Fibroblast of lung (primary cell): ENCODE data around the gene MMP1.

Experiments
- CTCF ChIP-seq, 2 donors: IDR thresholded peaks in 1 of 2; conservative IDR thresholded peaks in 1 of 2; 1 replicate in 1 of 2; 2 replicates in 1 of 2; pipeline ENCODE4 v1.5.1; 2011 to 2012; ENCODE audit warnings: low read length in 2 of 2, control low read depth in 1 of 2, inconsistent platforms in 1 of 2, low read depth in 1 of 2, mild to moderate bottlenecking in 1 of 2
- EZH2 ChIP-seq: IDR thresholded peaks from 2 replicates; pipeline ENCODE4 v1.5.1; 2012; ENCODE audit warnings: low read length, control low read depth, mild to moderate bottlenecking; ENCODE audit errors: missing control alignments

GRCh38 chr11:102846292-102846691, 48.3 kb upstream of the MMP1 start:
- TF ChIP-seq CTCF (conservative IDR thresholded peaks at IDR 0.05 in 1 of 2, IDR thresholded peaks at IDR 0.05 in 1 of 2; ENCODE audit: low read depth in 1 of 2, low read length in 2 of 2) (no peak), EZH2 (no peak)
